Measurements from ENCODE around the gene FBXL16. TPM values are rescaled to one million over a fixed set of nuclear protein-coding genes. Genes with fewer than 3 reads are reported as not detected.

FBXL16 gene
- polyA plus RNA-seq, 1 donor, result 0.34 TPM

Other genes starting within 250 kb of the FBXL16 start
- 24.6 TPM for gene CAPN15, start 178.1 kb downstream of the FBXL16 start, polyA plus RNA-seq (ENCODE audit: insufficient read length)
- 0.14 TPM for gene PRR35, start 145.4 kb downstream of the FBXL16 start, polyA plus RNA-seq (ENCODE audit: insufficient read length)
- gene NHLRC4, start 138.8 kb downstream of the FBXL16 start, polyA plus RNA-seq (ENCODE audit: insufficient read length), result 0.99 TPM
- 16.1 TPM for gene PIGQ, start 135.8 kb downstream of the FBXL16 start, polyA plus RNA-seq (ENCODE audit: insufficient read length)
- gene RAB40C, start 115.7 kb downstream of the FBXL16 start, polyA plus RNA-seq (ENCODE audit: insufficient read length), result 12.6 TPM
- 0.76 TPM for gene WFIKKN1, start 74.8 kb downstream of the FBXL16 start, polyA plus RNA-seq (ENCODE audit: insufficient read length)
- 36.6 TPM for gene METTL26, start 69.5 kb downstream of the FBXL16 start, polyA plus RNA-seq (ENCODE audit: insufficient read length)
- 14.5 TPM for gene MCRIP2, start 64.0 kb downstream of the FBXL16 start, polyA plus RNA-seq (ENCODE audit: insufficient read length)
- 17.9 TPM for gene WDR90, start 56.4 kb downstream of the FBXL16 start, polyA plus RNA-seq (ENCODE audit: insufficient read length)
- 58.3 TPM for gene RHOT2, start 37.7 kb downstream of the FBXL16 start, polyA plus RNA-seq (ENCODE audit: insufficient read length)
- gene RHBDL1, start 30.1 kb downstream of the FBXL16 start, polyA plus RNA-seq (ENCODE audit: insufficient read length), result 1.8 TPM
- 88.0 TPM for gene STUB1, start 25.4 kb downstream of the FBXL16 start, polyA plus RNA-seq (ENCODE audit: insufficient read length)
- gene JMJD8, start 21.5 kb downstream of the FBXL16 start, polyA plus RNA-seq (ENCODE audit: insufficient read length), result 35.1 TPM
- gene WDR24, start 15.4 kb downstream of the FBXL16 start, polyA plus RNA-seq (ENCODE audit: insufficient read length), result 7.1 TPM
- 26.1 TPM for gene METRN, start 9.3 kb upstream of the FBXL16 start, polyA plus RNA-seq (ENCODE audit: insufficient read length)
- 15.4 TPM for gene ANTKMT, start 15.3 kb upstream of the FBXL16 start, polyA plus RNA-seq (ENCODE audit: insufficient read length)
- gene CCDC78, start 20.6 kb upstream of the FBXL16 start, polyA plus RNA-seq (ENCODE audit: insufficient read length), result 1.5 TPM
- 3.2 TPM for gene HAGHL, start 21.3 kb upstream of the FBXL16 start, polyA plus RNA-seq (ENCODE audit: insufficient read length)
- gene CIAO3, start 35.2 kb upstream of the FBXL16 start, polyA plus RNA-seq (ENCODE audit: insufficient read length), result 18.0 TPM
- 0.34 TPM for gene MSLN, start 54.9 kb upstream of the FBXL16 start, polyA plus RNA-seq (ENCODE audit: insufficient read length)
- 10.3 TPM for gene RPUSD1, start 82.6 kb upstream of the FBXL16 start, polyA plus RNA-seq (ENCODE audit: insufficient read length)
- gene CHTF18, start 82.8 kb upstream of the FBXL16 start, polyA plus RNA-seq (ENCODE audit: insufficient read length), result 15.4 TPM
- gene GNG13, start 94.9 kb upstream of the FBXL16 start, polyA plus RNA-seq (ENCODE audit: insufficient read length), result not detected

Measured in forelimb muscle (tissue), 1 donor.